CD4-positive, alpha-beta T cell treated with Interleukin-2 at 100 ng/mL for 4 hours (primary cell): Measurements from ENCODE around the gene SOCS7.

Experiments
- DNase-seq: peaks from one replicate; pipeline ENCODE4 v3.0.0-alpha.2; 2020; ENCODE audit warnings: low spot score

SOCS7 gene, protein sequence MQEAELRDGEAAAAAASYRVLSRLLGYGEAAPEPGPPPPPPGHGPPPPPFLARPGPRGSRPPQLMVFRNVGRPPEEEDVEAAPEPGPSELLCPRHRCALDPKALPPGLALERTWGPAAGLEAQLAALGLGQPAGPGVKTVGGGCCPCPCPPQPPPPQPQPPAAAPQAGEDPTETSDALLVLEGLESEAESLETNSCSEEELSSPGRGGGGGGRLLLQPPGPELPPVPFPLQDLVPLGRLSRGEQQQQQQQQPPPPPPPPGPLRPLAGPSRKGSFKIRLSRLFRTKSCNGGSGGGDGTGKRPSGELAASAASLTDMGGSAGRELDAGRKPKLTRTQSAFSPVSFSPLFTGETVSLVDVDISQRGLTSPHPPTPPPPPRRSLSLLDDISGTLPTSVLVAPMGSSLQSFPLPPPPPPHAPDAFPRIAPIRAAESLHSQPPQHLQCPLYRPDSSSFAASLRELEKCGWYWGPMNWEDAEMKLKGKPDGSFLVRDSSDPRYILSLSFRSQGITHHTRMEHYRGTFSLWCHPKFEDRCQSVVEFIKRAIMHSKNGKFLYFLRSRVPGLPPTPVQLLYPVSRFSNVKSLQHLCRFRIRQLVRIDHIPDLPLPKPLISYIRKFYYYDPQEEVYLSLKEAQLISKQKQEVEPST

DNA sequence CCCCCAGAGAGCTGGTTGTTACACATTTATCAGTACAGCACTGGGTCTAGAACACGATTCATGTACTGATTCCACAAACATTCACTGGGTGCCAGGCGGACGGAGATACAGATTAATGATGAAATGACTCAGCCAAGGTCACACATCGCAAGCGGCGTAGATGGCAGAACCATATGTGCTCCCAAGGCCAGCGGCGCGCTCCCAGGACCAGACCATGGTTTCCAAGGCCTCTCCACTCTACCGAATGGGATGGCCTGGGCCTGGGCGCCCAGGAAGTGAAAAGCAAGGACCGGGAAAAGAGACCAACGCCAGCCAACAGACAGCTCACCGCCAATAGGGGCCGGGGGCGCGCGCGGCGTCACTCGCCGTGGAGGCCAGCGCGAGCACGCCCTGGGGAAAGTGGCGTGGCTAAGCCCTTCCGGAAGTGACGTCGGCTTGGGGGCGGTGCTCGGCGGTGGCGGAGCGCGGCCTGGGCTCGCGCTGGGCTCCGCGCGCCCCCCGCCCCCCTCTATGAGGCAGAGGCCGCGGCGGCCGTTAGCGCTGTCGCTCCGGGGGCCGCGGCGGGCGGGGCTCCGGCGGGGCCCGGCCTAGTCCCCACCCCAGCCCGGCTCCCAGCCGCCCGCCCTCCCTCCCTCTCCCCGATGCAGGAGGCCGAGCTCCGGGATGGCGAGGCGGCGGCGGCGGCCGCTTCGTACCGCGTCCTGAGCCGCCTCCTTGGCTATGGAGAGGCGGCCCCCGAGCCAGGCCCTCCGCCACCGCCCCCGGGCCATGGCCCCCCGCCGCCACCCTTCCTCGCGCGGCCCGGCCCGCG, at the start of gene SOCS7:
TSS of gene SOCS7 (plus strand) at position 433 of the 811 bp plus-strand sequence. CDS start at position 642, 209 bp downstream.
- peak; percentile 93 for DNase-seq

DNA sequence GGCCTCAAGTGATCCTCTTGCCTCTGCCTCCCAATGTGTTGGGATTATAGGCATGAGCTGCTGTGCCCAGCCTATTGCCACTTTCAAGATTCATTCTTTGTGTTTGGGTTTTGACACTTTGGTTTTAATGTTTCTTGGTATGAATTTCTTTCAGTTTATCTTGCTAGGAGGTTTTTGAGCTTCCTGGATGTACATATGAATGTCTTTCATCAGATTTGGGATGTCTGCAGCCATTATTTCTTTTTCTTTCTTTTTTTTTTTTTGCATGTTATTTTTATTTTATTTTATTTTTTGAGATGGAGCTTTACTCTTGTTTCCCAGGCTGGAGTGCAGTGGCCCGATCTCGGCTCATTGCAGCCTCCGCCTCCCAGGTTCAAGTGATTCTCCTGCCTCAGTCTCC, 36.1 kb upstream of the SOCS7 start:
- DNase-seq: no peak

DNA sequence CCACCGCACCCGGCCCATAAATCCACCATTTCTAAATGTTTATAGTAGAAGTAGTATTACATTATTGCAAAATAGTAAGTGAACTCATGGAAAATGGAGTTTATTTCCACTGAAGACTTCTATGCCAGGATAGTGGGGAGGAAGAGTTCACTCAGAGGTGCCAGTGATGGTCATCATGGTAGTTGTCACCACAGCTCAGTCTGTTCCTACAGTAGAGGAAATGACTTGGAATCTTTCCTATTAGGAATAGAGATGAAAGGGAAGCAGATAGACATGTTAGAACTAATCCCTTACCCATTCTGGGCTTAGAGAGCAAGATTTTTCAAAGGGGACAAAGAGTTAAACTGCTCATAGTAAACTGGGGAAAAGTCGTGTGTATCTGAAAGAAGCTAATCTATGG, 34.6 kb upstream of the SOCS7 start:
- no peak for DNase-seq

DNA sequence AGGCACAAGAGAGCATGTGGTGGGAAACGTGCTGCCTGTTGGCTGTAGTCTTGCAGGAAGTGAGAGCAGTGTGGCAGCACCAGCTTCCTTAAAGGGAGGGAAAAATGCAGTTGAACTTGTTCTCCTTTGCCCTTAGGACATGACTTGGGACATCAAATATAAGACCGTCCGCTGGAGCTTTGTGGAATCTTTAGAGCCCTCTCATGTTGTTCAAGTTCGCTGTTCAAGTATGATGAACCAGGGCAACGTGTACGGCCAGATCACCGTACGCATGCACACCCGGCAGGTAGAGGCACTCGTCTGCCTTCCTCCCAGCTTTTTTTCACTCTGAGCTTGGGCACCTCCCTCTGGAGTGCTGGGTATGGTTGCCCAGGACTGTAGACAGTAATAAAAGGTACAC, 31.2 kb upstream of the SOCS7 start:
- DNase-seq: no peak

DNA sequence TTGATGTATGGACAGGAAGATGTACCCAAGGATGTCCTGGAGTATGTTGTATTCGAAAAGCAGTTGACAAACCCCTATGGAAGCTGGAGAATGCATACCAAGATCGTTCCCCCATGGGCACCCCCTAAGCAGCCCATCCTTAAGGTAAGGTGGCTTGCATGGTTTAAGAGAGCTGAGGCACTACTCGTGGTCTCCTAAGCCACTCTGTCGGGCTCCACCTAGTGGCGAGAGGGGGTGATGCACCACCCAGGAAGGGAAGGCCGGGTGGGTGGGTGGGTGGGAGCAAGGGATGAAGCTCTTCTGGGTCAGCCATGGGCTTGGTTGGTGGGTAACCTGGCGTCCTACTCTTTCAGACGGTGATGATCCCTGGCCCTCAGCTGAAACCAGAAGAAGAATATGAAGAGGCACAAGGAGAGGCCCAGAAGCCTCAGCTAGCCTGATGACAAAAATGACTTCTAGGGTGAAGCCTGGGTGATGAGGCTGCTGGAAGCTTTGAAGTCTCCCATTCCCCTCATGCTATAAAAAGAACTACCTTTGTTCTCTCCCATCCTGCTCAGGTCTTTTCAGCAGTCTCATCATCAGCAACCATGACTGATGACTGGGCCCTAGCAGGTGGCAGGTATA, 29.4 kb upstream of the SOCS7 start:
- peak; percentile 67 for DNase-seq

DNA sequence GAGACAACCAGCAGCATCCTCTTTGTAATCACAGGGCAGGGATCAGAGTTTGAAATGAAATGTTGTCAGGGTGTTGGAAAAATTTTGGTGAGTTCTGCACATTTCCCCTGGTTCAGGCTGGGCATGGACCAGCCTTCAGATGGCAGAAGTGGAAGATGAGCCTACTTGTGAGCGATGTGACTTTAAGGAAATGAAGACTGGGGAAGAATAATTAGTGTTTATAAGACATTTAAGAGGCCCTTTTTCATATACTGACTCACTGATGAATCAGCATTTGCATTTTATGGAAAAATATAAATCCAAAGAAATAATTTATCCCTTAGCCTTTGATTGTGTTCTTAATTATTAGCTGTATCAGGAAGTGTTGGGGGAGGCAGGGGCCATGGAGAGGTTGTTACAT, 28.7 kb upstream of the SOCS7 start:
- DNase-seq: no peak

DNA sequence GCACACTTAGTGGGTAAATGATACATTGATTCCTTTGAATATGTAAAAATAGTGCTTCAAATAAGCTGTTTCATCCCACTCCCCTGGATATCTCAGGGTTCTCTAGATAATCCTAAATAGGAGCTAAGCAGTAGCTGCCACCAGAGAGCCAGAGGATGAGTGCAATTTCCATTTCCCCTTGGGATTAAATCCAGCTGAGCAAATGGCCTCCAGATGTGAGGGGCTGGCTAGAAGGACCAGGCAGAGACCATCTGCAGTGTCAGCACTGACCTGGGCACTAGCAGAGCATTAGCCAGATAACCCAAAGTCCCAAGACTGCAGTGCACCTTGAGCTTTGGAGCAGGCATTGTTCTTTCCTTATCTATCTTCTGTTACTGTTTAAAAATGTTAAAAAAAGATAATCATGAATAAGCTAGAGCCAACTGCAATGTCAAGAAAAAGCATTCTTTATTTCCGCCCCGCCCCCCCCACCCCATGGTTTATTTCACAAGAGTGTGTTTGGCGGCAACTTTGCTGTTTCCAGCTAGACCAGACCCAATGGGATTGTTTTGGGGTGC, 27.4 kb upstream of the SOCS7 start:
- DNase-seq: no peak

DNA sequence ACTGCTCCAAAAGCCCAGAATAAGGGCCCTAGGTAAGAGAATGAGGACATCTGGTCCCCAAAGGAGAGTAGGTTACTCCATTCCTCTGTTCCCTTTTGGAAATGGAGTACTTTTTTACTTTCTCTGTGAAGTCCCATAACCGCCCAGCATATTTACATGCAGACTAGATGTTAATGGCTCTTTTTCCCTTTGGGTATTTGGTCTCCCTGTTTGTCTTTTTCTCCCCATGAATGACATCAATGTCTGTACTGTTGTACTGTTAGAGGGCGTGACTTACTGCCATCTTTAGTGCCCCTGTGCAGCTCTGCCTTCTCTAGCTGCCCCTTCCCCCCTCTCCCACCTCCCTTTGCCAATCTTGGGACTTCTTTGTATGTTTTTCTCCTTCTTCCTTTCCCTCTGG, 26.9 kb upstream of the SOCS7 start:
- DNase-seq: no peak

DNA sequence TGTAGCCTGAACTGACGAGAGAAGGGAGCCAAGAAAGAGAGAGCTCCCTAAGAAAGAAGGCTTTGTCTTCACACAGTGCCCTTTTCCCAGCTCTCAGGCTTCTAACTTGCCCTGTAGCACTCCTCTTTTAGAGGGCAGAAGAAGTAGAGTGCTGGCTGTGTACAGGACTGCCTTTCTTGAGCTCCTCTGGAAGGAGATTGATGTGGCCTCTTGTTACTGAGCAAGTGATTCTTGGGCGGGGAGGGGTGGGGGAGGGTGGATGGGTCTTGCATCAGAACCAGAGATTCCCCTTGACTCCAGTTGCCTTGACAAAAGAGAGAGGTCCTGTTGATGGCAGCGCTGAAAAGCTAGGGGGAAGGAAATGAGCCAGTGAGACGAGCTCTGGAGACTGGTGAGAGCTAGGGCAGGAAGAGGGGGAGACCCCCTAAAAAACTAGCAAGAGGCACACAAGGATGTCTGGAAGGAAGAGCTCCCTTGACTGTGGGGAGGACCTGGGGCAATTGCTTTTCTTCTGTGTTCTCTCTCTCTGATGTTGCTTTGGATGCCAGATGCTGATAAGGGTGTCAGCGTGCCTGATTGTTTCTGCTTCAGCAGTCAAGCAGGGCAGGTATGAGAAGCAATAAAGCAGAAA, 26.3 kb upstream of the SOCS7 start:
- no peak for DNase-seq

DNA sequence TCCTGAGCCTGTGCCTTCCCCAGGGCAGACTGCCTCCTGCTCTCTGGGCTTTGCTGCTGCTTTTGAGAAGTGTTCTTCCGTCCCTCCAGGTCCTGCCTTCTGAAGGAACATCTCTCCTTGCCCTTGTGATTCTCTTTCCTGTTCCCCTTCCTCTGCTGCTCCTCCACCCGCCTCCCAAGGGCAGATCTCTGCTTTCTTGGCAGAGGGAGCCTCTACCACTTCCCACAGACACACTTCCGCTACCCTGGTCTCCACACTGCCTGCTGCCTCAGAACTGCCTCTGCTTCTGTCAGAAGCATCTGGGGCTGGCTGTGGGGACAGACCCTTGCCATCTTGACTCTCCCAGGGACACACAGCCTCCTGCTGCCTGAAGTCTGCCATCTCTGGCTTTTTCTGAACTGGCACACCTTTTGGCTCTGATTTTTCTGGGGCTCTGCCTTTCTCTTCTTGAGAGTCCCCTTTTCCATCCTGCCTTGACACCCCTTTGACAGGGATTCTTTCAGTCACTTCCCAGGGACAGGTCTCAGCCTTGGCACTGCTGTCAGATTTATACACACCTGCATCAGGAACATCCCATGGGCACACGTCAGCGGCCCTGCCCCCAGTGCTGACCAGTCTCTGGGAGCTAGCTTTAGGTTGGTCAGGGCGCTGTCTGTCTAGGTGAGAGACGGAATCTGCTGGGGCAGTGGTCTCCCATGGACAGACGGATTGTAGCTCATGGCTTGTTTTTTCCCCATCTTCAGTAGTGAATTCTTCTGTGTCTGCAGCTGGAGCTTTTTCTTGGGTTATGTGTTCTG, 24.4 kb upstream of the SOCS7 start:
- no peak for DNase-seq

DNA sequence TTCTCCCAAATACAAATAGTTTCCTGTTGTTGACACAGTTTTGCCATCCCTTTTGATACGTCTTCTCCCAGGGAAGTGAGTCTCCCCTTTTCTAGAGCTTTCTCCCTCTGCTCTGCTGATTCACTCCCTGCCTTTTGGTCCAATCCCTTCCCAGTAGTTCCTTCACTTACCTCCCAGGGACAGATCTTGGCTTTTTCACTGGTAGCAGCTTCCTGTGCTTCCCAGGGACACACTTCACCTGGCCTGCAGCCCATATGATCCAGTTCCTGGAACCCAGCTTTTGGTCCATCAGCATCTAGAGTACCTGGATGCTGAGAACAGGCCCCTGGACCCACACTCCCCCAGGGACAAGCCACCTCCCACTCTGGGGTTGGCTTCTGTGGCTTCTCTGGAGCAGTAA, 23.7 kb upstream of the SOCS7 start:
- DNase-seq: no peak

DNA sequence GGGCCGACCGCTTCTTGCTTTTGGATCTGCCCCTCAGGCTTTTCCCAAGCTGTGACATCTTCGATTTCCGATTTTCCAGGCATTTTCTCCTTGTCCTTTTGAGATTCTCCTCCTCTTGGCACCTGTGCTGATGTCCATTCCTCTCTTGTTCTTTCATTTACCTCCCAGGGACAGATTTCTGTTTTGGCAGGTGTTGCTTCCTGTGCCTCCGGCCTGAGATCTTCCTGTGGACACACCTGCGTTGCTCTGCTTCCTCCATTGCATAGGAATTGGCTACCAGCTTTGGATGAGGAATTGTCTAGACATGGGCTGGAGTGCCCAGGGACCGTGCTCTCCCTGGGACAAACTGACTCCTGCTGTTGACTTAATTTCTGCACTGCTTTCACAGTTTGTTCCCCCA, 23.0 kb upstream of the SOCS7 start:
- no peak for DNase-seq

DNA sequence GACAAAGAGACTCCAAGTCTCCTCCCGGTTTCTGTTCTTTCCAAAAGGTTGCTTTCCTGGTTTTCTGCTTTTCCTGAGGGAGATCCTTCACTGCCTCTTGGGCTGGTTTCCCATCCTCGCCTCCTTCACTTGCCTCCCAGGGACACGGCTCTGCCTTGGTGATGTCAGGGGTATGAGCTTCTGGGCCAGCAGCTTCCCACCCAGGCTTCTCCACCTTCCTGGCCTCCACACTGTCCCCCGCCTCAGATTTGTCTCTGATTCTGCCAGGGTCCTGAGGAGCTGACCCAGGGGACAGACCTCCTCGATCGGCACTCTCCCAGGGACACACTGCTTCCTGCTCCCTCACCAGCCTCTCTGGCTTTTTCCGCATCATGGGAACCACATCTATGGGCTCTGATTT, 22.4 kb upstream of the SOCS7 start:
- DNase-seq: no peak

DNA sequence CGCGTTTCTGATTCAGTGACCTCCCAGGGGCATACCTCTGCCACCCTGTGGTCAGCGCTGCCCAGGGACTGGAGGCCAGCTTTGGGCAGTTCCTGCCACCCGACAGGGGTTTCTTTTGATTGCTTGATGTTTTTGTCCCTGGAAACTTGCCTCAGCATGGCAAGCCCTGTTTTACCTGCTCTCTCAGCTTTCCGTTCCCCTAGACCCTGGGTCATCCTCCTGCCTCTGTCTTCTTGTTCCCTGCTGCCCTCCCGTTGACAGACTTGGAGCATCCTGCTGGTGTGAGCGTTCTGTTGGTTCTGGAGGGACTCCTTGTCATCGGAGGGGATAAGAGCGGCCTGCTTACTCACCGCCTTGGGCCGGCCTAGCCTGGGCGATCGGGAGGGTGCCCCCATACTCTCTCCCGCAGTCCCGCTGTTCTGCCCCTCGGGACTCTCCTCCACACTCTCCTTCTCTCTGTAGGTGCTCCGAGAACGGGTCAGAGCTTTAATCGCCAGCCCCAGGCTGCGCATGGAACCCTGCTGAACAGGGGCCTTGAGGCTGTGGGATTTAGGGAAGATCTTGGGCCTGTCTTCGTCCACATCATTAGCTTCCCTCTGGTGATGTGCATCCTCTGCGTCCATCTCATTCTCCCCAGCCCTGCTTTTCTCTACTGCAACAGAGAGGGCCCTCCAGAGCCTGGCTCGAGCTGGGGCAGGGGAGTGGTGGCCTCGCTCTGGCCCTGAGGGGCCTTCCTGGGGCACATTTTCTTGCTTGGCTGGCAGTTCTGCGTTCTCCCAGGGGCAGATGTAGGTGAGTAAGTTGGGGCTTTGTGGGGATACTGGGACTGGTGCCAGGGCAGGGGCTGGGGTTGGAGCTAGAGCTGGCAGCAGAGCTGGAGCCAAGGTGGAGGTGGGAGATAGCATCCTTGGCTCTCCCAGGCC, 21.6 kb upstream of the SOCS7 start:
- no peak for DNase-seq

DNA sequence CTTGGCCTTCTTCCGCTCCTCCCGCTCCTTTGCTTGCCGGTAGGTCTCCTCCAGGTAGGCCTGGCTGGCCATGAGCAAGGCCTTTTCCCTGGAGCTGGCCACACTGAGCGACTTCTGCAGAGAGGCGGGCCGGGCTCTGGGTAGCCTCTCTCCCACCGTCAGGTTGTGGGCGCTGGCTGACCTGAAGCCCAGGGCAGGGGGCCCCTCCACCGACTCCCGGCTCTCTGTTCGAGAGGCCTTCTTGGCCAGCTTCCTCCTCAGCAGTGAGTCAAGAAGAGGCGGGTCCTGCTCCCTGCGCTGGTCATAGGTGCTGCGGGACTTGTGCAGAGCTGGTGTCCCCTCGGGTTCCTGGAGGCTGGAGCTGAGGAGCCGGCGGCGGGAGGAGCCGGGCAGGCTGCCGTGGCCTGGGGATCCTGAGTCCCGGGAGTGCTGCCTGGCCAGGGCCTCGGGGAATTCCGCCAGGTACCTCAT, 20.7 kb upstream of the SOCS7 start:
- DNase-seq: no peak

DNA sequence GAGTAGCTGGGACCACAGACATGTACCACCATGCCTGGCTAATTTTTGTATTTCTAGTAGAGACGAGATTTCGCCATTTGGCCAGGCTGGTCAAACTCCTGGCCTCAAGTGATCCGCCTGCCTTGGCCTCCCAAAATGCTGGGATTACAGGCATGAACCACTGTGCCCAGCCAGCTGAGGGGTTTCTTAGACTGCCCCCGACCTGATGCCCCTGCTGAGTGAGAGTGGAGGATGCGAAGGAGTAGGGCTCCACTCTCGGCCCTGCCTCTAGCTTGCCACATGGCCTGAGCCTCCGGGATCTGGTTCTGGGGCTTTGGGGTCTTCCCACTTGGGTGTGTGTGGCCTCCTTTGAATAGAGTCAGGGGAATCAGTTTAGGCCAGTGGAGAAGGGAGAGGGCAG, 18.9 kb upstream of the SOCS7 start:
- no peak for DNase-seq

DNA sequence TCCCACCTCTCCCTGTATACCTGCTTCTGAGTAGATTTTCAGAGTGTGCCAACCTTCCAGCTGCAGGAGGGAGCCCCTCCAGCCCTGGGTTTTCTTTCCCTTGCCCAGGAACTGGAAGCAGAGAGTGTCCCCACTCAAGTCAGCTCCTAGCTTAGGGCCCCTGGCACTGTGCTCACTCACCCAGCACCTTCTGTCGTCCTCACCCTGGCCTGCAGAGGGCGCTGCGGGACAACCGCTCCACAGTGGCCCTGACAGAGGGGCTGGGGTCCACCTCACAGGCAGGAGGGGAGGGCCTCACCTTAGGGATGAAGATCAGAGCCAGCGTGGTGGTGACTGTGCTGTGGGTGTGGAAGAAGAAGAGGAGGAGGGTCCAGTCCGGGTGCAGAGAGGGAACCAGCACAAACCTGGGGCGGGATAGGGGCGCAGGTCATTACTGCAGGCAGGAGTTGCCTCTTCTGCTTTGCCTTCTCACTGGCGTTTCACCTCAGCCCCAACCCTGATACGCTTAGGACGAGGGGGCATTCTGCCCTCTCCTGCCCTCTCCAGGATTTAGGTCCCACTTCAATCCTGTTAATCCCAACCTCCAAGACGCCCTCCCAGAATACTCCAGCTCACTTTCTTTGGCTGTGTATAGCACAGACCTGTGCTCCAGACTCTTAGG, 17.9 kb upstream of the SOCS7 start:
- DNase-seq: peak; percentile 12

DNA sequence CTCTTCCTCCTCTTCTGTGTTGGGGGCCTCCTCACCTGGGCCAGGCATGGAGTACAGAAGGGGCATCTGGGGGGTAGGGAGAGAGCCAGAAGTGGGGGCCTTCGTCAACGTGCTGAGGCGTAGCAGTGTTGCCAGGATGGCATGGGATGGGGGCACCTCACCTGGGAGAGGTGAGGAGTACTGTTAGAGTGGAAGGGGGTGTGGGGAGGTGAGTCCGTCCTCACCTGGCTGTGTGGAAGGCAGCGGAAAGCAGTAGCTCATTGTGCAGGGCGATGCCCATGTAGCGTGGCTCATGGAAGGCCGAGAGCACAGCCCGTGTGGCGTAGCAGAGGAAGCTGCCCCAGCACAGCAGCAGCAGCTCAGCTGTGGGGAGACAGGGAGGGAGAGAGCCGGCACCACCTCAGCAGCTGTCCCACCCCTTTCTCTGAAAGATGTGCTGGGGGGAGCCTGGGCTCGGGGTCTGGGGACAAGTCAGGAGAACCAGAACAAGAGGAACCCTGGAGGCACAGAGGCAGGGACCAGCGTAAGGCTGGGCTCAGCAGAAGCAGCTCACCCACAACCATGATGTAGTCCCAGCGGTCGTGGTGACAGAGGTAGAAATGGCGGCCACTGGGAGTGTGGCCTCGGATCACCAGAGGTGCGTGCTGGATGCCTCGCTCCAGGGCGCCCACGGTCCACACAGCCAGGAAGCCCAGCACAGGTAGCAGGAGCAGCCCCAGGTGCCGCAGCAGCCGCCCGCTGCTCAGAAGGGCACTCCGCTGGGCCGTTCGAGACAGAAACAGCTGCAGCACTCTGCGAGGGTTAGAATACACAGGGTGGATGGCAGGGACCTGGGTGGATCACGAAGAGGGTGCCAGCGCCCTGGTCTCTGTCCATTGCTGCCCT, 16.9 kb upstream of the SOCS7 start:
- no peak for DNase-seq
